ENCODE data around the gene C2orf76.

DNA sequence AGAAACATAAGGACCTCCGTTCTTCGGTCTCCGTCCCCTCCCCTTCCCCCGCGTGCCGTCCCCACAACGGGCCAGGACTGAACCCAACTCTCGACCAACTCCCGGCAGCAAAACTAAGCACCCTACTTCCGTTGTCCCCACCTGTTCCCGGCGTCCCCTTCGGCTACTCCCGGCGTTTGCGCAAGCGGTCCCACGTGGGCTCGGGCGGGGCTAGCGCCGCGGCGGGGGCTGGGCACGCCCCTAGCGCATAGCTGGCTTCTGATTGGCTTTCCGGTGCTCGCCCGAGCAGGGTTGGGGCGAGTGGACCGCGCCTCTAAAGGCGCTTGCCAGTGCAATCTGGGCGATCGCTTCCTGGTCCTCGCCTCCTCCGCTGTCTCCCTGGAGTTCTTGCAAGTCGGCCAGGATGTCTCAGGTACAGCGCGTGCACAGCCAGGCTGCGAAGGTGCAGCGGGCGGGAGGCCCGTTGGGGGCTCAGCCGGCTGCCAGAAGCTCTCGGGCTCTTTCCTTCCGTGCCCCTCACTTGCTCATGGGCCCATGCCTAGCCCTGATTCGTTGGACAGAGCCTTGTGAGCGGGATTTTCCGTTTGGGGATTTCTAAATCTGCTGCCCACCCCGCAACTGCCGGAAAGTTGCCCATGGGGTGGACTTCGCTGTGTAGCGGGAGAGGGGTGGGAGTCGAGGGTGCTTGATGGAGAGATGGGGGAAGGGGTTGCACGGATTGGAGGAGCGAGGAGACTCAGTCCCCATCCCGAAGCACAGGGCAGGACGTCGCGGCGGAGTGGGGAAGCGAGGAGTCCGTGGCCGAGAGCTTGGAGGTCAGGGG, at the start of gene C2orf76, which contains the start of gene DBI:
- TF ChIP-seq, protein P1, sequence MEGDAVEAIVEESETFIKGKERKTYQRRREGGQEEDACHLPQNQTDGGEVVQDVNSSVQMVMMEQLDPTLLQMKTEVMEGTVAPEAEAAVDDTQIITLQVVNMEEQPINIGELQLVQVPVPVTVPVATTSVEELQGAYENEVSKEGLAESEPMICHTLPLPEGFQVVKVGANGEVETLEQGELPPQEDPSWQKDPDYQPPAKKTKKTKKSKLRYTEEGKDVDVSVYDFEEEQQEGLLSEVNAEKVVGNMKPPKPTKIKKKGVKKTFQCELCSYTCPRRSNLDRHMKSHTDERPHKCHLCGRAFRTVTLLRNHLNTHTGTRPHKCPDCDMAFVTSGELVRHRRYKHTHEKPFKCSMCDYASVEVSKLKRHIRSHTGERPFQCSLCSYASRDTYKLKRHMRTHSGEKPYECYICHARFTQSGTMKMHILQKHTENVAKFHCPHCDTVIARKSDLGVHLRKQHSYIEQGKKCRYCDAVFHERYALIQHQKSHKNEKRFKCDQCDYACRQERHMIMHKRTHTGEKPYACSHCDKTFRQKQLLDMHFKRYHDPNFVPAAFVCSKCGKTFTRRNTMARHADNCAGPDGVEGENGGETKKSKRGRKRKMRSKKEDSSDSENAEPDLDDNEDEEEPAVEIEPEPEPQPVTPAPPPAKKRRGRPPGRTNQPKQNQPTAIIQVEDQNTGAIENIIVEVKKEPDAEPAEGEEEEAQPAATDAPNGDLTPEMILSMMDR (IDR thresholded peaks at IDR 0.05), result no peak
- TF ChIP-seq EP300 (IDR thresholded peaks at IDR 0.05), result no peak
